Peyer's patch (tissue), 4 donors: Measurements from ENCODE around the gene EYA2. TPM values are rescaled to one million over a fixed set of nuclear protein-coding genes. Genes with fewer than 3 reads are reported as not detected.

Source experiments
- DNase-seq, 3 donors: peaks; one replicate each; pipeline ENCODE4 v3.0.0-alpha.2; 2017 to 2019
- H3K27ac ChIP-seq, 4 donors: fragments of 200-600 bp; sonication (generic); one replicate each; pipeline ENCODE4 v1.5.1; 2016 to 2019
- H3K27me3 ChIP-seq, 2 donors: fragments of 200-600 bp; sonication (generic); one replicate each; pipeline ENCODE4 v1.5.1; 2019
- H3K36me3 ChIP-seq, 3 donors: fragments of 200-600 bp; sonication (generic); one replicate each; pipeline ENCODE4 v1.5.1; 2016 to 2019
- H3K4me1 ChIP-seq, 4 donors: fragments of 200-600 bp; sonication (generic); one replicate each; pipeline ENCODE4 v1.5.1; 2016 to 2019
- H3K4me3 ChIP-seq, 4 donors: fragments of 200-600 bp; sonication (generic); 1 replicate in 3 of 4; 2 replicates in 1 of 4; pipeline ENCODE4 v1.5.1; 2016 to 2019; ENCODE audit warnings: mild to moderate bottlenecking in 1 of 4
- H3K9me3 ChIP-seq, 4 donors: fragments of 200-600 bp; sonication (generic); one replicate each; pipeline ENCODE4 v1.5.1; 2016 to 2019; ENCODE audit warnings: mild to moderate bottlenecking in 1 of 4
- POLR2A ChIP-seq, 2 donors: fragments of 450-650 bp; IDR thresholded peaks; one replicate each; pipeline ENCODE4 v1.5.1; 2017; ENCODE audit warnings: antibody characterized with exemption in 2 of 2, mild to moderate bottlenecking in 2 of 2, moderate library complexity in 2 of 2
- total RNA-seq, 4 donors: library from RNA; depleted of rRNA; stranded (reverse); fragments of >200 nt; gene quantifications; one replicate each; pipeline ENCODE4 v1.1.0, GENCODE V29; 2016
- TF ChIP-seq, protein P1 (sequence below), 6 experiments: fragments of 450-650 bp in 4 of 6; fragments of 200-600 bp in 2 of 6; sonication (generic) in 1 of 6; IDR thresholded peaks; one replicate each; pipeline ENCODE4 v1.5.1; 2017 to 2019; ENCODE audit warnings: antibody characterized with exemption in 6 of 6, mild to moderate bottlenecking in 3 of 6, moderate library complexity in 1 of 6

EYA2 gene
- total RNA-seq, 4 donors from 2014 or later: 0.40 to 1.7 TPM; not detected in 2

DNA sequence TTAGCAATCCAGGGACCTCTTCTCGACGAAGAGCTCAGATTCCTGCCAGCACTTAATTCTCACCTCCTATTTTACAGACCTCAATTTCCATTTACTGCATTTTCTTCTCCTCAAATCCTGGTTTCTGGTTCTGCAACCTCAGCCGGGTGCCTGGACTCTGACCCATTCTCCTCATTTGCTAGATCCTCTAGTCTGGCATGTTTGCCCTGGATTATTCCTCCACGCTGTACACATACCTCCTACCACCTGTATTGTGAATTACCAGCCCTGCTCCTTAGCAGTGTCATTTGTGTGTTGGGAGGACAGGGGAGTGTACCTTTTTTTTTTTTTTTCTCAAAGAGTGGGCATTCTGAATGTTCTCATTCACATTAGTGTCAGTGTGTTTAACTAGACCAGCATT, 257.4 kb downstream of the EYA2 start:
- no peak for DNase-seq
- H3K36me3 ChIP-seq: no peaks in the 10 kb centered on the region
- TF ChIP-seq, protein P1, sequence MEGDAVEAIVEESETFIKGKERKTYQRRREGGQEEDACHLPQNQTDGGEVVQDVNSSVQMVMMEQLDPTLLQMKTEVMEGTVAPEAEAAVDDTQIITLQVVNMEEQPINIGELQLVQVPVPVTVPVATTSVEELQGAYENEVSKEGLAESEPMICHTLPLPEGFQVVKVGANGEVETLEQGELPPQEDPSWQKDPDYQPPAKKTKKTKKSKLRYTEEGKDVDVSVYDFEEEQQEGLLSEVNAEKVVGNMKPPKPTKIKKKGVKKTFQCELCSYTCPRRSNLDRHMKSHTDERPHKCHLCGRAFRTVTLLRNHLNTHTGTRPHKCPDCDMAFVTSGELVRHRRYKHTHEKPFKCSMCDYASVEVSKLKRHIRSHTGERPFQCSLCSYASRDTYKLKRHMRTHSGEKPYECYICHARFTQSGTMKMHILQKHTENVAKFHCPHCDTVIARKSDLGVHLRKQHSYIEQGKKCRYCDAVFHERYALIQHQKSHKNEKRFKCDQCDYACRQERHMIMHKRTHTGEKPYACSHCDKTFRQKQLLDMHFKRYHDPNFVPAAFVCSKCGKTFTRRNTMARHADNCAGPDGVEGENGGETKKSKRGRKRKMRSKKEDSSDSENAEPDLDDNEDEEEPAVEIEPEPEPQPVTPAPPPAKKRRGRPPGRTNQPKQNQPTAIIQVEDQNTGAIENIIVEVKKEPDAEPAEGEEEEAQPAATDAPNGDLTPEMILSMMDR (IDR thresholded peaks at IDR 0.05): no peak
- TF ChIP-seq POLR2A (IDR thresholded peaks at IDR 0.05): no peak
- no peak overlapping the region for H3K27ac ChIP-seq
- H3K27me3 ChIP-seq: no peaks in the 10 kb centered on the region
- no peak overlapping the region for H3K4me3 ChIP-seq
- no peaks in the 10 kb centered on the region for H3K9me3 ChIP-seq
- H3K4me1 ChIP-seq: no peaks in the 10 kb centered on the region

DNA sequence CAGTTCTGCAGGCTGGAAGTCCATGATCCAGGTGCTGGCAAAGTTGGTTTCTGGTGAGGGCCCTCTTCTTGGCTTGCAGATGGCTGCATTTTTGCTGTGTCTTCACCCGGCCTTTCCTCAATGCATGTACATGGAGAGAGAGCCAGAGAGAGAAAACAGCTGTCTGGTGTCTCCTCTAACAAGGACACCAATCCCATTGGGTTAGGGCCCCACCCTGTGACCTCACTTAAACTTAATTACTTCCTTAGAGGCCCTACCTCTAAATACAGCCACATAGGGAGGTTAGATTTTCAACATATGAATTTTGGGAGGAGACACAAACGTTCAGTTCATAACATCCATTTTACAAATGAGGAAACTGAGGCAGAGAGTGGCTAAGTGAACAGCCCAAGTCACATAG, 259.4 kb downstream of the EYA2 start:
- Histone ChIP-seq H3K36me3 (no peaks in the 10 kb centered on the region), H3K4me1 (no peaks in the 10 kb centered on the region), H3K27me3 (no peaks in the 10 kb centered on the region), H3K27ac (no peak overlapping the region), H3K9me3 (no peaks in the 10 kb centered on the region), H3K4me3 (no peak overlapping the region)
- TF ChIP-seq, protein P1 (IDR thresholded peaks at IDR 0.05): no peak
- TF ChIP-seq POLR2A (IDR thresholded peaks at IDR 0.05): no peak
- DNase-seq: no peak

DNA sequence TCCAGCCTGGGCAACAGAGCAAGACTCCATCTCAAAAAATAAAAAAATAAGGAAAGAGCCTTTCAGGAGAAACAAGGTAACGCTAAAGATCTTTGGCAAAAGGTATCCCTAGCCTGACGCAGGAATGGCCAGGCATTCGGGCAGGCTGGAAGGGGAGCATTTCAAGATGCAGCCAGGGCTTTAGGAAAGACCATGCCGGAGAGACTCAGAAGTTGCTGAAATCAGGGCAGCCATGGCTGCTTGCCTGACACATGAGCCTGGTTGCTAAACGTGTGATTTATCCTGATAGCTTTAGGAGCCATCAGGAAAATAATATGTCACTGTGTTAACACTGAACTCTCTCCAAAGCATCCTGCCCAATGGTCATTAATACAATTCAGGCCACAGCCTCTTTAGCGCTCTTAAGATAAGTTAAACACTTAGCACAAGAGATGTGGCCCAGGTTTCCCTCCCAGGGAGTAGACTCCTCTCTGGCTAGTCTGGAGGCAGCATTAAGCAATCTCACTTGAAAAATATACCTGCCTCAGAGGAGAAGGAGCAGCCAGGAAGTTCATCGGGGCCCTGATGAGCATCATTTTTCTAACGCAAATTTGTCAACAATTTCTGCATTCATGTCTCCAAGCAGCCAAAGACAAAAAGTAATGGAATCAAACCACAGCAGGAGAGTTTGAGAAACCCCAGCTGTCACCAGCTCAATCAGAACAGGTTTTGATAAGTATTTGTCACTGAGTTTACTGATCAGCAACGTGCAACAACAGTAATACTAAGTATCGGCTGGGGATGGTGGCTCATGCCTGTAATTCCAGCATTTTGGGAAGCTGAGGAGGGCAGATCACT, 261.9 kb downstream of the EYA2 start:
- no peak overlapping the region for H3K4me3 ChIP-seq
- TF ChIP-seq, protein P1 (IDR thresholded peaks at IDR 0.05): no peak
- TF ChIP-seq POLR2A (IDR thresholded peaks at IDR 0.05): no peak
- no peaks in the 10 kb centered on the region for H3K9me3 ChIP-seq
- H3K27me3 ChIP-seq: no peaks in the 10 kb centered on the region
- H3K27ac ChIP-seq: no peak overlapping the region
- H3K36me3 ChIP-seq: no peaks in the 10 kb centered on the region
- no peak for DNase-seq
- no peaks in the 10 kb centered on the region for H3K4me1 ChIP-seq

DNA sequence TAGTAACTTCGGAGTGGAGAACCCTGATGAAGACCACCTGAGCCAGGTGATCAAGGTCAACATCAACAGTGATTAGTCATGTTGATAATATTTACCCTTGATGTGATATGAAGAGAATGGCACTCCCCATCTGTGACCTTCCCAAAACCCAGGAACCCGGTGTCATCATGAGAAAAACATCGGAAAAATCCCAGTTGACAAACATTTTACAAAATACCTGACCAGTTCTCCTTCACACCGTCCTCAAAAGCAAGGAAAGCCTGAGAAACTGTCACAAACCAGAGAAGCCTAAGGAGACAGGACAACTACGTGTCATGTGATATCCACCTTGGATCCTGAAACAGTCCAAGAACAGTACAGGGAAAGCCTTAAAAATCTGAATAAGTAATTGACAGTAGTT, 264.5 kb downstream of the EYA2 start:
- TF ChIP-seq, protein P1 (IDR thresholded peaks at IDR 0.05): no peak
- TF ChIP-seq POLR2A (IDR thresholded peaks at IDR 0.05): no peak
- Histone ChIP-seq H3K4me1 (no peaks in the 10 kb centered on the region), H3K27ac (no peak overlapping the region), H3K36me3 (no peaks in the 10 kb centered on the region), H3K9me3 (no peaks in the 10 kb centered on the region), H3K27me3 (no peaks in the 10 kb centered on the region), H3K4me3 (no peak overlapping the region)
- no peak for DNase-seq

DNA sequence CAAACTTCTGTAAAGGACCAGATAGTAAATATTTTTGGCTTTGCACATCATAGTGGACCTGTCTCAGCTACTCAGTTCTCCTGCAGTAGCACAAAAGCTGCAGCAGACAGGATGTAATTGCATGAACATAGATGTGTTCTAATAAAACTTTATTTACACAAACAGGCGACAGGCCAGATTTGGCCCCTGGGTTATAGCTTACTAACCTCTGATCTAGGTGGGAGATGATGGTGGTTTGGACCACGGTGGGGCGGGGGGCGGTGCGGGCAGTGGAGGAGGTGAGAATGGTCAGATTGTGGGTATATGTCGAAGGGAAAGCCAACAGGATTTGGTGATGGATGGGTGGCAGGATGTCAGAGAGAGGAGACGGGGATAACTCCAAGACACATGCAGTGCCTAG, 265.6 kb downstream of the EYA2 start:
- no peaks in the 10 kb centered on the region for H3K4me1 ChIP-seq
- H3K36me3 ChIP-seq: no peaks in the 10 kb centered on the region
- no peak overlapping the region for H3K27ac ChIP-seq
- no peaks in the 10 kb centered on the region for H3K27me3 ChIP-seq
- no peak for DNase-seq
- H3K9me3 ChIP-seq: no peaks in the 10 kb centered on the region
- TF ChIP-seq POLR2A (IDR thresholded peaks at IDR 0.05): no peak
- TF ChIP-seq, protein P1 (IDR thresholded peaks at IDR 0.05): no peak
- H3K4me3 ChIP-seq: no peak overlapping the region
